Stimulated activated CD4-positive, alpha-beta T cell treated with anti-CD3 and anti-CD28 coated beads, Interleukin-2, amount 100 ng/mL, for 48 hours (primary cell): ENCODE measurements around the gene SNAPC2.
"Not testable (repeated sequence)": the region's sequence is repeated elsewhere in the genome, so short reads cannot be mapped to it uniquely, and the experiment has no call there.

Source experiments
- DNase-seq, 2 donors: peaks; one replicate each; pipeline ENCODE4 v3.0.0-alpha.2; 2020

The SNAPC2 gene

DNA sequence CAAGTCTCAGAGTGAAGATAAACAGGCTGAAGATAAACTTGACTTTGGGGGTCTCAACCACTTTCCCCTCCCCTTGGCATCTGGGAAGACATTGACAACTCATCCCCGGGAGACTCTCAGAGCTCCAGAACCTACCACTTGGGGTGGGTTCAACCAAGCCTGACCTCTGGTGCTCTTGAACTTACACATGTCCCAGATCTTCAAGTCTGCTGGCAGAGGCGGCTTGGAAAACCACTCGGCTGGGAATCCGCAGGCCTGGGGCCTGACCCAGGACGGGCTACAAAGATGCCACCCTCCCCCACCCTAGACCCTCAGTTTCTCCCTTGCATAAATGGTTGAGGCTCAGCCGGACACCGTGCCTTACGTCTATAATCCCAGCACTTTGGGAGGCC lies 31.3 kb upstream of the SNAPC2 start:
- no peak for DNase-seq

DNA sequence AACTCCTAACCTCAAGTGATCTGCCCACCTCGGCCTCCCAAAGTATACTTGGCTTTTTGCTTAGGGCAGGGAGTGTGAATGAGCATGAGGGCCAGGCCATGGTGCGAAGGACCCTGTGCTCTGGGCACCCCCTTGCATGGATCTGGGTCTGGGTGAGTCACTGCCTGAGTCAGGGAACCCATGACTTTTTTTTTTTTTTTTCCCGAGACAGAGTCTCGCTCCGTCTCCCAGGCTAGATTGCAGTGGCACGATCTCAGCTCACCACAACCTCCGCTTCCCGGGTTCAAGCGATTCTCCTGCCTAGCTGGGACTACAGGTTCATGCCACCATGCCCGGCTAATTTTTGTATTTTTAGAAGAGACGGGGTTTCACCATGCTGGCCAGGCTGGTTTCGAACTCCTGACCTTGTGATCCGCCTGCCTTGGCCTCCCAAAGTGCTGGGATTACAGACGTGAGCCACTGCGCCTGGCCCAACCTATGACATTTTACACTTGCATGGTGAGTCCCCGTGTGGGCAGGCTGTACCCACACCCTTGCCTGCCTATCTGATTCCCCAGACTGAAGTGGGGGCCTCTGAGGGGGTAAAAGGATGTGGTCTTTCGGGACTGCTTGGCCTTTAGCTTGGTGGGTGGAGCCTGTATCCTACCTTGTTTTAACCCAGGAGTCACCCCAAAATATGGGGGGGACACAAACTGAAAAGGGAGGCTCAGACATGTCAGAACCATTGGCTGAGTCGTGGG lies 26.6 kb upstream of the SNAPC2 start:
- not testable (repeated sequence) for DNase-seq

- DNase-seq, result no peak
Measured at GRCh38 chr19:7894612-7895309, 25.4 kb upstream of the SNAPC2 start.

- DNase-seq, result no peak
Measured at GRCh38 chr19:7895565-7895964, 24.6 kb upstream of the SNAPC2 start.

DNA sequence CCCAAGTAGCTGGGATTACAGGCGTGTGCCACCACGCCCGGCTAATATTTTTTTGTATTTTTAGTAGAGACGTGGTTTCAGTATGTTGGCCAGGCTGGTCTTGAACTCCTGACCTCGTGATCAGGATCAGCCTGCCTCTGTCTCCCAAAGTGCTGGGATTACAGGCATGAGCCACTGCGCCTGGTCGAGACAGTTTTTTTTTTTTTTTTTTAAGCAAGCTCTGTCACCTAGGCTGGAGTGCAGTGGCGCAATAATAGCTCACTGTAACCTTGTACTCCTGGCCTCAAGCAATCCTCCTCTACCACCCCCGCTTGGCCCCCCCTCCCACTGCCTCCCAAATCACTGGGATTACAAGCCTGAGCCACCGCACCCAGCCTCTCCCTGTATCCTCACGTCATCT lies 22.8 kb upstream of the SNAPC2 start:
- no peak for DNase-seq

DNA sequence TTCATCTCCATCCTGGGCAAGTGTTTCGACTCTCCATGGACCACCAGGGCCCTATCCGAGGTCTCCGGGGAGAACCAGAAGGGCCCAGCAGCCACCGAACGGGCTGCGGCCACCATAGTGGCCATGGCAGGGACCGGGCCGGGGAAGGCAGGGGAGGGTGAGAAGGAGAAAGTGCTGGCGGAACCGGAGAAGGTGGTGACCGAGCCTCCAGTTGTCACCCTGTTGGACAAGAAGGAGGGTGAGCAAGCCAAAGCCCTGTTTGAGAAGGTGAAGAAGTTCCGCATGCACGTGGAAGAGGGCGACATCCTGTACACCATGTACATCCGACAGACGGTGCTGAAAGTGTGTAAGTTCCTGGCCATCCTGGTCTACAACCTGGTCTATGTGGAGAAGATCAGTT lies 21.2 kb upstream of the SNAPC2 start:
- no peak for DNase-seq

- no peak for DNase-seq
Measured at GRCh38 chr19:7899751-7900378, 20.3 kb upstream of the SNAPC2 start.

DNA sequence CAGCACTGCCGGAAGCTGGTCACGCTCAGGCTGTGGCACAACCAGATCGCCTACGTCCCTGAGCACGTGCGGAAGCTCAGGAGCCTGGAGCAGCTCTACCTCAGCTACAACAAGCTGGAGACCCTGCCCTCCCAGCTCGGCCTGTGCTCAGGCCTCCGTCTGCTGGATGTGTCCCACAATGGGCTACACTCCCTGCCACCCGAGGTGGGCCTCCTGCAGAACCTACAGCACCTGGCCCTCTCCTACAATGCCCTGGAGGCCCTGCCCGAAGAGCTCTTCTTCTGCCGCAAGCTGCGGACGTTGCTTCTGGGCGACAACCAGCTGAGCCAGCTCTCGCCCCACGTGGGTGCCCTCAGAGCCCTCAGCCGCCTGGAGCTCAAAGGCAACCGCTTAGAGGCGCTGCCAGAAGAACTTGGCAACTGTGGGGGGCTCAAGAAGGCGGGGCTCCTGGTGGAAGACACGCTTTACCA lies 19.7 kb upstream of the SNAPC2 start:
- no peak for DNase-seq

- no peak for DNase-seq
Measured at GRCh38 chr19:7900931-7901330, 19.2 kb upstream of the SNAPC2 start.

DNA sequence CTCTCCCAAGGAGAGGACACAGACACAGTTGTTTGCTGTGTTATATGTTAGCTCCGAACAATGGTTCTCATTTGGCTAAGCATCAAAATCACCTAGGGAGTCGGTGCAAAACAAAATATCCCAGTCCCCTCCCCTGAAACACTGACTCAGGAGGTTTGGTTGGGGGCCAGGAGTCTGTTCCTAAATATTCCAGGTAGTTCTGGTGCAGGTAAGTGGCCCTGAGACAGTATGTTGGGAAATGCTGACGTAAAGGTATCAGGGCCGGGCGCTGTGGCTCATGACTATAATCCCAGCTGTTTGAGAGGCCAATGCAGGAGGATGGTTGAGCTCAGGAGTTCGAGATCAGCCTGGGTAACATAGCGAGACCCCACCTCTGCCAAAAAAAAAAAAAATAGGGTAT lies 18.8 kb upstream of the SNAPC2 start:
- no peak for DNase-seq

- DNase-seq, result no peak
Measured at GRCh38 chr19:7902796-7903243, 17.3 kb upstream of the SNAPC2 start.

DNA sequence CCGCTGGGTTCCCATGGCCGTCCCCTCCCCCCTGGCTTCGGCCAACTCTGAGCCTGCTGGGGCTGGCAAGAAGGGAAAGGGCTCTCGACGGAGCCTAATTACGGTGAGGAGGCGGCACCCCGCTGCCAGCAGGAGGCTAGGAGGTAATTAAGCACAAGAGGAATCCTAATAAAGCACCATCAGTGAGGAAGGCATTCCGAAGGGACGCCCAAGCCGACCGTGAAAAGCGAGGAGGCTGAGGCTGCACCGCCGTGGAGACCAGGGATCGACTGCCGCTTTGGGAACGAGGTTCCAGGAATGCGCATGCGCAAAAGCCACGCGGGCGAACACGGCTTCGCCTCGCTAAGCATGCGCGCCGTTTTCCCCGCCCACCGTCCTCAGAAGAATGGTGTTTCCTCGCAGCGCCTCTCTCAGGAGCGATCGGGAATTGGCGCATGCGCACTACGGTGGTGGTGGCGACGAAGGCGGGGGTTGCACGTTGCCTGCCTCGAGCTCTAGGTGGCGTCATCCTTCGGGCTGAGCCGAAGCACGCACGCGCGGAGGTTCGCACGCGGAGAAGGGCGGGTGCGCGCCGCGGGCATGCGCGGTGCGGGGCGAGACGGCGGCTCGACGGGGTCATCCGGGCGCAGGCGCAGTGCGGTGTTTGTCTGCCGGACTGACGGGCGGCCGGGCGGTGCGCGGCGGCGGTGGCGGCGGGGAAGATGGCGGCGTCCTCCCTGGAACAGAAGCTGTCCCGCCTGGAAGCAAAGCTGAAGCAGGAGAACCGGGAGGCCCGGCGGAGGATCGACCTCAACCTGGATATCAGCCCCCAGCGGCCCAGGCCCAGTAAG lies 16.7 kb upstream of the SNAPC2 start, which contains the start of gene MAP2K7:
TSS of gene MAP2K7 (plus strand) at position 634 of the 830 bp plus-strand sequence. CDS start at position 702, 68 bp downstream.
- DNase-seq, result peak; percentile 100

DNA sequence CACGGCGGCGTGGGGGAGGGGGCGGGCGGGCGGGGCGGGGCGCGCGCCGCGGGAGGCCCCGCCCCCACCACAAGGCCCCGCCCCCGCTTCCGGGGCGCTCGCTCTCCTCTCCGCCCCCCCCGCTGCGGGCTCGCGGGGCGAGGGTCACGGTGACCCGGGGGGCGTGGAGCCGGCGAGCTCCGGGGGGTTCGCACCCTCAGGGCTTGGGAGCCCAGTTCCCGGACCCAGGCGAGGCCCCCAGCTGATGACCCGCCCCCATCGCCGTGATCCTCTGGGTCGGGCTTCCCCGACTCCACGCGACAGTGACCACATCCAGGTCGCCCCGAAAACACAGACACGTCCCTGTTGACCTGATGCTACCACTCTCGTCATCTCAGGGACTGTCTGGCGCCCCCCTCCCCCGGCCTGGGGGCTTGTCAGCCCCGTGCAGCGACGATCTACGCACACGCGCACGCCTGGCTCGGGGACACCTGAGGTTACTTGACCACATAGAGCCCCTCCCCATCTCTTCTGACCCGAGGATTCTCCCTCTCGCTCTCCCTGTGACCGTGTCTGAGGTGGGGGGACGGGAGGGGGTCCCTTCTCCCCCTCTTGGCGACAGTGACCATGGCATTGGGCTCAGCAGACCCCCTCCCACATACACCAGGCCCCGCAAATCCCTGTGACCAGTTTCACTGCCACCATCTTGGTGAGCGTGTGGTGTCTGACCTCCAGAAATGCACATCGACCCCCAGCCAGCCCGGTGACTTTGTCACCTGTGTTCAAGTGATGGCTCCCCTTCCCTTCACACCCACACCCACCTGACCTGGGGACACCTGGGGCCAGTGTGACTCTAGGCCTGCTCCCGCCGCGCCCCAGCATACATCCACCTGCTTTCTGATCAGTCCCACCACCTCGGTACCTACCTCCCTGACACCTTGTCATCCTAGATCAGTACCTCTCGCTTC lies 15.8 kb upstream of the SNAPC2 start:
- DNase-seq, result no peak

- no peak for DNase-seq
Measured at GRCh38 chr19:7905268-7905667, 14.9 kb upstream of the SNAPC2 start.

- DNase-seq, result no peak
Measured at GRCh38 chr19:7905859-7906258, 14.3 kb upstream of the SNAPC2 start.

DNA sequence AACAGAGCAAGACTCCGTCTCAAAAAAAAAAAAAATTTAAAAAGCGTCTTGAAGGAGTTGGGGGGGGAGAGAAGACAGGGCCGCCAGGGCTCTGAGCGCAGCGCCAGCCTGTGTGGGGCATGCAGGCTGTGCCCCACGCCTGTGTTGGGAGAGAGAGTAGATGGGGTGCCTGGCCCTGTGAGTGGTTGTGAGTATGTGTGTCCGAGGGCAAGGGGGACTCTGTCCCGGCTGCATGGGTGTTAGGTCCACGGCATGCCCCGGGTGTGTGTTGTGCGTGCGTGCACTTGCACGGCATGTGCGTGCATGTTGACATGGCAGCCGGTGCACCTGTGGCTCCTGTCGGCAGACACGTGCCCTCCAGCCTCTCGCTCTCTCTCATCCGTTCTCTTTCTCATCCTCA lies 13.0 kb upstream of the SNAPC2 start:
- DNase-seq, result no peak

DNA sequence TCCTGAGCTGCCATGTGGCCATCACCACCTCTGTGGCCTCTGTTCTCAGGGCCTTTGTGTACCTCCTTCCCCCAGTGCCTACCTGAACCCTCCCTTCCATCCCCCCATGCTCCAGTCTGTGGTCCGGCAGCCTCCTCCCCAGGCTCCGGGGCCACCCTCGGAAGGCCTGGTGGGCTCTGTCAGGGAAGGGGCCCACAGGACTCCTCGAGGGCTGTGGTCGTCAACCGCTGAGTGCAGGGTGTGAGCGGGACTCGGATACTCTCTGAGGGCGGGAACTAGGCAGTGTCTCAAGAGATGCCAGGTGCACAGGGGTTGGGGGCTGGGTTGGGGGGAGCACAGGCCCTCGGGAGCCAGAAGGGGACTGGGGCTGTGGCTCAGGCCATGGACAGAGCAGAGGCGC lies 12.6 kb upstream of the SNAPC2 start:
- DNase-seq, result no peak

DNA sequence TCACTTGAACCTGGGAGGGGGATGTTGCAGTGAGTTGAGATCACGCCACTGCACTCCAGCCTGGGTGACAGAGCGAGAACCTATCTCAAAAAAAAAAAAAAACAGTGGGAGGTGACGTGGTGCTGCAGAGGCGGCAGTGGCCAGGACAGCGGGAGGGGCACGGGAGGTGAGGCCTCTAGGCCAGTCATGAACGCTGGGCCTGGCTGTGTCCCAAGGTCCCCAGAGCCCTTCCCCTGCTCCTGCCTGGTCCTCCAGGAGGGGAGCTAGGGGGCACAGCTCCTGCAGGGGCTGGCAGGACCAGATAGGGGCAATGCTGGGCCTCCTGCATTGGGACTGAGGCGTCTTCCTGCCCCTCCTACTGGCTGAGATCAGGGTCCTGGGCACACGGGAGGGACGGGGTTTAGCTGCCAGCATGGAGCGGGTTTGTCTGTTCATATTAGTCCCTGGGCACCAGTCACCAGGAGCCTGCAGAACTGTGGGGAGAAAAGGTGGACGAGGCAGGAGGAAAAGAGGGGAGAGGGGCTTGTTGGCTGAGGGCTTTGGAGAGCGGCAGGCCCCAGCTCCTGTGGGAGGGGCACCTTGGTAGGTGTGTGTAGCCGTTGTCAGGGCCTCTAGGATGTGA lies 11.9 kb upstream of the SNAPC2 start:
- no peak for DNase-seq

DNA sequence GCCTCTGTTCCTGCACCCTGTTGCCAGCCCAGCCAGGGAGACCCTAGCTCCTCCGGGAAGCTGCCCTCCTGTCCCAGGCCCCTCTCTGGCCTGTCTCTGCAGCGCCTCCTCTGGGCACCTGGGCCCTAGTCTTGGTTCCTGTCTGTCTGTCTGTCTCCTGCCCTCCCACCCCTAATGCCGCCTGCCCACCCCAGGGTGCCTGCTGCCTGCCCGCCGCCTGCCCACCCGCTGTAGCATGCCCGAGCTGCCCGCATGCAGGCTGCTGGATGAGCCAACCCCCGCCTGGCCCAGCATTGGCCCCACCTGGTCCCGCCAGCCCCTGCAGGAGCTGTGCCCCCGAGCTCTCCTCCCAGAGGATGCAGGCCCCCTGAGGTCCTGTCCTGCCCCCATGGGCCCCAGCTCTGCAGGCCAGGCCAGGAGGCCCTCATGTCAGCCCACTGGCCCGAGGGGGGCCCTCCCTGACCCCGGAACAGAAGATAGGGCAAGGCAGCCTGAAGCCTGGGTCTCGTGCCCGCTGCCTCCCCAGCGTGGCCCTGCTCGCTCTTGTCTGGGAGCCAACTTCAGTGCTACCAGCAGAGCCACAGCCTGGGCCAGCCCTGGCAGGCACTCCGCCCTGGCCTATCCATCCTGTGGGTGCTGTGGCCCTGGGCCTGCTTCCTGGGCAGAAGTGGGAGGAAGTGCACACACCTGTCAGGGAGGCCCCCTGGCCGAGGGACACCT lies 11.2 kb upstream of the SNAPC2 start:
- DNase-seq, result no peak

DNA sequence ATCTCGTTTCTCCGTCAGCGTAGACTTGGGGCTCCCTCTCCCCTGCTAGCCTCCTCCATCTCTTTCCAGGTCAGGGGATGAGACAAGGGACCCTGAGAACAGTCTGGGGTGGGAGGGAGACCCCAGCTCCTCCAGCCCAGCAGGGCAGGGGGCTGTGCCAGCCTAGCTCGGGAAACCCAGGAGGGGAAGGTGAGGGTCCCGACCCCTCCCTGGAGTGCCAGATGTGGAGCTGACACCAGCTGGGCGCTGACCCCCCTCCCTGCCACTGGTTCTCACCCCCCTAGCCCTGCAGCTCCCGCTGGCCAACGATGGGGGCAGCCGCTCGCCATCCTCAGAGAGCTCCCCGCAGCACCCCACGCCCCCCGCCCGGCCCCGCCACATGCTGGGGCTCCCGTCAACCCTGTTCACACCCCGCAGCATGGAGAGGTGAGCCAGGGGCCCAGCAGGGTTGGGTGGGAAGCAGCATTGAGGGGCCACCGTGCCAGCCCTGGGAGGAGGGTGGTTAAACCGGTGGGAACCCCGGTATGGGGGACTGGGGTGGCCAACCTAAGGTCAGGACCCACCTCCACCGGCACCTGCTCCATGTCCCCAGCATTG lies 10.6 kb upstream of the SNAPC2 start:
- no peak for DNase-seq
